Stimulated activated CD8-positive, alpha-beta memory T cell treated with anti-CD3 and anti-CD28 coated beads, Interleukin-12 subunit alpha, Interleukin-12 subunit beta, amount 100 ng/mL, for 4 hours (primary cell): ENCODE results near the gene CARS2.
"Not testable (repeated sequence)": the region's sequence is repeated elsewhere in the genome, so short reads cannot be mapped to it uniquely, and the experiment has no call there.

Experiments
- DNase-seq: peaks from one replicate; pipeline ENCODE4 v3.0.0-alpha.2; 2020; ENCODE audit warnings: low read depth

The CARS2 gene, protein sequence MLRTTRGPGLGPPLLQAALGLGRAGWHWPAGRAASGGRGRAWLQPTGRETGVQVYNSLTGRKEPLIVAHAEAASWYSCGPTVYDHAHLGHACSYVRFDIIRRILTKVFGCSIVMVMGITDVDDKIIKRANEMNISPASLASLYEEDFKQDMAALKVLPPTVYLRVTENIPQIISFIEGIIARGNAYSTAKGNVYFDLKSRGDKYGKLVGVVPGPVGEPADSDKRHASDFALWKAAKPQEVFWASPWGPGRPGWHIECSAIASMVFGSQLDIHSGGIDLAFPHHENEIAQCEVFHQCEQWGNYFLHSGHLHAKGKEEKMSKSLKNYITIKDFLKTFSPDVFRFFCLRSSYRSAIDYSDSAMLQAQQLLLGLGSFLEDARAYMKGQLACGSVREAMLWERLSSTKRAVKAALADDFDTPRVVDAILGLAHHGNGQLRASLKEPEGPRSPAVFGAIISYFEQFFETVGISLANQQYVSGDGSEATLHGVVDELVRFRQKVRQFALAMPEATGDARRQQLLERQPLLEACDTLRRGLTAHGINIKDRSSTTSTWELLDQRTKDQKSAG

DNA sequence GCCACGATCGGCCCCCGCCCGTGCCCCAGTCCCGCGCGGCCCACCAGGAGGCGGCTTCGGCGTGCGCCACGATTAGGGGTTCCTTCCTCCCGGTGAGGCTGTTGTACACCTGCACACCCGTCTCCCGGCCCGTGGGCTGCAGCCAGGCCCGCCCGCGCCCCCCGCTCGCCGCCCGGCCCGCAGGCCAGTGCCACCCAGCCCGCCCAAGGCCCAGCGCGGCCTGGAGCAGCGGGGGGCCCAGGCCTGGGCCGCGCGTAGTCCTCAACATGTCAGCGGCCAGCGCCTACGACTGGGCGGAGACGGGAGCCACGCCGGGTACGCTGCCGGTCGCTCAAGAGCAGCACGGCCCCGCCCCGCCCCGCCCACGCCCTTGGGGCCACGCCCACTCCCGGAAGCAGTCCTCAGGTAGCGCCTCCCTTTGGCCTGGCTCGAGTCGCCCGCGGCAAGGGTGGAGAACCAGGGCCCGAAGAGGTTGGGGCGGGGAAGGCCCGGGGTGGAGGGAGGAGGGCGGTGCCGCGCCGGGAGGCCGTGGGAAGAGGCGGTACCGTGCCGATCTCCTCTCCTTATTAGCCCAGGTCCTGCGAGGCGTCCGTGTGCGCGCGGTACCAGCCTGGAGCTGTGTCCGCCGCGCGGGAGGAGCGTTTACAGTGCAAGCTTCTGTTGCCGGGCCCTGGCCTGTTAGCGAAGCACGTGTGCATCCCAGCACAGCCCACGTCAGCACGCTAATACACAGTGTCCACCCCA lies at the start of gene CARS2:
CARS2 (minus strand) TSS at position 291 of the 744 bp plus-strand sequence; CDS start at position 268, 23 bp downstream.
- peak; percentile 90 for DNase-seq

DNA sequence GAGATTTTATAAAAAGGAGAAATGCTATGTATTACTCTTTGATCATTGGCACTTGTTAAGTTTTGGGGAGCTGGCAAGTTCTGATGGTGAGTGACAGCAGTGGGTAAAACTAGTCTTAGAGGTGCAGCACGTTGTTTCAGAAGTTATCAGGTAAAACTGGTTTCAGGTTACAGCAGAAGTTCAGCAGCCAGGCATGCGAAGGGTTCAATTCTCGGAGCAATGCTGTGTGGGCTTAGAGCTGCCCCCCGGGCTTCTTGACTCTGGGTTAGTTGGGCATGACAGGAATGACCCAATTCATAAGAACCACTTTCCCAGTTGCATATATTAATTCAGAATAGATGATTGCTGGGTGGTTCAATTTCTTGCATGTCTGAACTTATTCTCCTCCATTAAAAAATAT lies 42.4 kb upstream of the CARS2 start:
- no peak for DNase-seq

DNA sequence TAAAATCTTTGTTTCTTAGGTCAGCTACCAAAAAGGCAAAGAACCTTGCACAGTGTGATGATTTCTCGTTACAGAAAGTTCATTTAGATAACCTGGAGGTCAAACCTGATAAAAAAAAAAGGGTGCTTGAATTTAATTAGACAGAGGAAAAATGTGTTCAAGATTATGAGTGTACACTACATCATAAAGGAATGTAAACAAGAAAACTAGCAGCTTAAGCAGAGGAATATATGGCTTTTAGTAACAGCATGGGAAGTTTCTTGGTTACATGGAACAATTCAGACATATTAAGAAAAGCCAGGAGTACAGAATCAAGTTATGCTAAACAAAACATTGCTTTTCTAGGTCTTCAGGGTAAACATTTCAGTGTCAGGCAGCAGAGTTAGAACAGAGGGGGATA lies 40.5 kb upstream of the CARS2 start:
- DNase-seq: no peak

DNA sequence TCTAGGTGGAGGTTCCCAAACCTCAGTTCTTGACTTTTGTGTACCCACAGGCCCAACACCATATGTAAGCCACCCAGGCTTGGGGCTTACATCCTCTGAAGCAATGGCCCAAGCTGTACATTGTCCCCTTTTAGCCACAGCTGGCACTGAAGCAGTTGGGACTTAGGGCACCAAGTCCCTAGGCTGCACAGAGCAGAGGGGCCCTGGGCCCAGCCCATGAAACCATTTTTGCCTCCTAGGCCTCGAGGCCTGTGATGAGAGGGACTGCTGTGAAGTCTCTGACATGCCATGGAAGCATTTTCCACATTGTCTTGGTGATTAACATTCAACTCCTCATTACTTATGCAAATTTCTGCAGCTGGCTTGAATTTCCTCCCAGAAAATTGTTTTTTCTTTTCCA lies 37.8 kb upstream of the CARS2 start:
- DNase-seq: no peak

DNA sequence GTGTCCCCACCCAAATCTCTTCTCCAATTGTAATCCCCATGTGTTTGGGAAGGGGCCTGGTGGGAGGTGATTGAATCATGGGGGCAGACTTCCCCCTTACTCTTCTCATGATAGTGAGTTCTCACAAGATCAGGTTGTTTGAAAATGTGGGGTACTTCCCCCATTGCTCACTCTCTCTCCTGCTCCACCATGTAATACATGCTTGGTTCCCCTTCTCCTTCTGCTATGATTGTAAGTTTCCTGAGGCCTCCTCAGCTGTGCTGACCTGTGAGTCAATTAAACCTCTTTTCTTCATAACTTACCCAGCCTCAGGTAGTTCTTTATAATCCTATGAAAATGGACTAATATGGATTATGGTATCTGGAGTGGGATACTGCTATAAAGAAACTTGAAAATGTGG lies 31.6 kb upstream of the CARS2 start:
- no peak for DNase-seq

DNA sequence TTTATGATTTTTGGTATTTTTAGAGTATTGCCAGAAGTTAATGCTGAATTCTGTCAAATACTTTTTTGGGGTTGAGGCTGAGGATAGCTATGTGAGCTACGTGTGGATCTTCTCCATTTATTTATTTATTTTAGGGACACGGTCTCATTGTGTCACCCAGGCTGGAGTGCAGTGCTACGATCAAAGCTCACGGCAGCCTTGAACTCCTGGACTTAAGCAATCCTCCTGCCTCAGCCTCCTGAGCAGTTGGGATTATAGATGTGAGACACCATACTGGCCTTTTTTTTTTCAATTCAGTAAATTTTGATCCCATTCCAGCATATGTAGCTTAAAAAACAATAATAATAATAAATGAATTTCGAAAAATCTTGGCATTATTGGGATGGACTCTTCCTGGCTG lies 28.6 kb upstream of the CARS2 start:
- no peak for DNase-seq

DNA sequence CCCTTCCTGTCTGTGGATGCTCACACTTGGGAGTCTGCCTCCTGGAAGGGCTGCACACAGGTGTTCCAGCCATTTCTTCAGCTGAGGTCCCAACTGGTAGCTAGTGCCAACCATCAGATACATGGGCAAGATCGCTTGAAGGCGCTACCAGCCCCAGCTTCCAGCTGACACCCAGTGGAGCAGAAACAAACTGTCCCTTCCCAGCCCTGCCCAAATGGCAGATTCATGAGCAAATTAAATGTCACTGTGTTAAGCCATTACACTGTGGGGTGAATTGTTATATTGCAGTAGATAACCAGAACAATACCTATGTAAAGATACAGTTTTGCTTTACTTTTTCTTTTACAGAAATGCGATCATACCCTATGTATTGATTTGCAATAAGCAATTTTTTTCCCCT lies 25.2 kb upstream of the CARS2 start:
- DNase-seq: no peak

DNA sequence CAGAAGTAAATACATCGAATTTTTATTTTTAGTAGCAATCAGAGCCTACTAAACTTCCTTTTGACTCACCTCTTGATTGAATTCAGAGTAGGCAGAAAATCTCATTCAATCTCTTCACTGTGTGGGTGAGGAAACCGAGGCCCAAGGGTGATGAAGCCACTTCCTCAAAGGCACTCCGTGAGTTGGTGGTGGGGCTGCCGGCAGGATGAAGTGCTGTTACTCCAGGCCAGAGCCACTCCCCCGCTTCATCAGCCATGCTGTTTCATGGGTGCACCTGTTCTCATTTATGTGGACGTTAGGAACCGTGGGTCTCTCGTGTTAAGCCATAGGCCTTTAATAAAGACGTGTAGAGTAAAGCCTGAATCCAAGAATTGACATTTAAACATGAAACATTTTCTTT lies 20.8 kb upstream of the CARS2 start:
- peak; percentile 35 for DNase-seq

DNA sequence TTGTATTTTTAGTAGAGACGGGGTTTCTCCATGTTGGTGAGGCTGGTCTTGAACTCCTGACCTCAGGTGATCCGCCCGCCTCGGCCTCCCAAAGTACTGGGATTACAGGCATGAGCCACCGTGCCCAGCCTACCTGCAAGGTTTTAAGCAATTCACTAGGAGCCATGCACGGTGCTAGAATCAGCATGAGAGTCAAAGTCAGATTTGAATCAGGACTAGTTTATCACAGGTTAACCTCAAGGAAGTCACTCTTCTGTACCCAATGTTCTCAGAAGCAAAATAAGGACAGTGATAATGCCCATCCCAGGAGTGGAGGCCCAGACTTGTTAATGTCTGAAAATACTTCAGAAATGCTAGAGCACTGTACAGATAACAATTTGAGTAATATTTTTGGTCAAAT lies 20.2 kb upstream of the CARS2 start:
- DNase-seq: not testable (repeated sequence)

DNA sequence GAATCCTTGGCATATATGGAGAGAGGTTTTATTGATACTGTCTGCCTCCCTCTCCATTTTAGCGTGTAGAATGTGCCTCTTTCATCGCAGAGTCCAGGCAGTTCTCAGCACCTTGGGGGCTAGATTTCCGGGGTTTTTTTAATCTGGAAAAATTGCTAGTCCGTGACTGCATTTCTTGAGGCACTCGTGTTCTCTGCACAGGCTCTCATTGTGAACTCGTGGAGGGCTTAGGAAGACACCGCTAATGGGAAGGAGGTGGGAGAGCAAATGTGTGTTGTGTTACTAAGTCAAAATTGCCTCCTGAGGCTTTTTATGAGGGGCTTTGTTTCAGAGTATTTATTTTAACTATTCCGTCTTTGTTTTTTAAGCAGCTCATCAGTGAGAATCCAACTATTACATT lies 17.7 kb upstream of the CARS2 start:
- no peak for DNase-seq

DNA sequence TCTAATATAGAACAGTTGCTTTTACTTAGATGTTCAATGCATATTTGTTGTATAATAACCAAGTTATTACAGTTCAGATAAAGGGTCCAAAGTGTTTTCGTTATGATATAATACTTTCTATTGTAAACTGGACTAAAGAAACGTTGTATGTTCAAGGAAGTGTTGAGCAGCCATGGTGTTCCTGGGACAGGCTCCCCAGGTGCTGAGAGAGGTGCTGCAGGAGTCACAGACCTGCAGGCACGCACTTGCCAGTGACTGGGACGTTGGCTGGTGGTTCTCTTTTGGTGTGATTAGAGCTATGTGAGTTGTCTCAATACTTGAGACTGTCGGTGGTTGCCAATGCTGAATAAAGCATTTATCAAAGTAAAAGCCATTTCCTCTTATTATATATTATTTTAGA lies 17.1 kb upstream of the CARS2 start:
- no peak for DNase-seq

DNA sequence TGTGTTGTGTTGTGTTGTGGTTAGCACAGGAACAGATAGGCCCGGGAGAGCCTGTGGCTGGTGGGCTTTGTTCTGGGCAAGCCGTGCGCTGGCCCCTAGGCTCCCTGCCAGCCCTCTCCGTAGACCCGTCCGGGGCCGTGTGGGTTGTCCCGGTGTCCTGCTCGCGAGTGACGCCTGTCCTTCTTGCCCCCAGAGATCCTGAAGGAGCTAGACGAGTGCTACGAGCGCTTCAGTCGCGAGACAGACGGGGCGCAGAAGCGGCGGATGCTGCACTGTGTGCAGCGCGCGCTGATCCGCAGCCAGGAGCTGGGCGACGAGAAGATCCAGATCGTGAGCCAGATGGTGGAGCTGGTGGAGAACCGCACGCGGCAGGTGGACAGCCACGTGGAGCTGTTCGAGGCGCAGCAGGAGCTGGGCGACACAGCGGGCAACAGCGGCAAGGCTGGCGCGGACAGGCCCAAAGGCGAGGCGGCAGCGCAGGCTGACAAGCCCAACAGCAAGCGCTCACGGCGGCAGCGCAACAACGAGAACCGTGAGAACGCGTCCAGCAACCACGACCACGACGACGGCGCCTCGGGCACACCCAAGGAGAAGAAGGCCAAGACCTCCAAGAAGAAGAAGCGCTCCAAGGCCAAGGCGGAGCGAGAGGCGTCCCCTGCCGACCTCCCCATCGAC lies 13.3 kb upstream of the CARS2 start:
- DNase-seq: no peak

DNA sequence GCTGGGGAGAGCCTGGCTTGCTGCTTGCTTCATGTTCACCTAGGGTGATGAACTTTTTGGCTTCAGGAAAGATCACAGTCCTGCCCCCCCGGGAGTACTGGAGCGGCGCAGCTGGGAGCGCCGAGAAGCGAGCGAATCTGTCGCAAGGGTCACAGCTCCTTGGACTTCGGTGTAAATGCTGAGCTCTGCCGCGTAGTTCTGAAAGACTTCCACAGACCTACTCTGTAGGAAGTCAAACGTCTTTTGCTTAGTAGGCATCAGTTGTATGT lies 10.3 kb upstream of the CARS2 start:
- DNase-seq: no peak

DNA sequence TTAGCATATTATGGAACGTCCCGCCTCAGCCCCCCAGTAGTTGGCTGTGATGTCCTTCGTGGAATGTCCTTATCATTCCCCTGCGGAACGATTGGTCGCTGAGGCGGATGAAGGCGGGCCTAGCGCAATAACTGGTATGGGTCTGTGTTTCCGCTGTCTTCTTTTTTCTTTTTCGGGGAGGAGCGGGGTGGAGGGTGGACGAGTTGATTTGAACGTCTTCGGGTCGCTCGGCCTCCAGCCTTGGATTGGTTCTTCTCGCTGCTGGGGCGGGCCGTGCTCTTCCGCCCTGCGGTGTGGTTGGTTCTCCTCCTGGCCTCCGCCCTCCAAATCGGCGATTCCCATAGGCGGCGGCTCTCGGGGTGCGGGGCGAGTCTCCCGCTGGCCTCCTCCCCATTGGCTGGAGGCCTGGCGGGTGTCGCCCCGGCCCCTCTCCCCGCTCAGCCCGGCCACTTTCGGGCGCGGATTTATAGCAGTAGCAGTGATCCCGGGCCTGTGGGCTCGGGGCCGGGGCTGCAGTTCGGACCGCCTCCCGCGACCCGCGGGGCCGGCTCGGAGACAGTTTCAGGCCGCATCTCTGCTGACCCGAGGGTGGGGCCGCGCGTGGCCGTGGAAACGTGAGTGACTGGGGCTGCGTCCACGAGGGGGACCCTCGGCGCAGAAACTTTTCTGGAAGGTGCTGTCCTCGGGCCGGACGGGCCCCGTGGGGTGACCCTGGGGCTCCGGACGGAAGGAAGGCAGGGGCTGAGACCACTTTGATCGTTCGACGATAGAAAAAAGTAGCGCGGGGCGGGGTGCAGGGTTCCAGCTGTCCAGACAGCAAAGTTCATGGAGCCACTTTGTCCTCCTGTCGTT lies 9.7 kb upstream of the CARS2 start:
- DNase-seq: peak; percentile 90

DNA sequence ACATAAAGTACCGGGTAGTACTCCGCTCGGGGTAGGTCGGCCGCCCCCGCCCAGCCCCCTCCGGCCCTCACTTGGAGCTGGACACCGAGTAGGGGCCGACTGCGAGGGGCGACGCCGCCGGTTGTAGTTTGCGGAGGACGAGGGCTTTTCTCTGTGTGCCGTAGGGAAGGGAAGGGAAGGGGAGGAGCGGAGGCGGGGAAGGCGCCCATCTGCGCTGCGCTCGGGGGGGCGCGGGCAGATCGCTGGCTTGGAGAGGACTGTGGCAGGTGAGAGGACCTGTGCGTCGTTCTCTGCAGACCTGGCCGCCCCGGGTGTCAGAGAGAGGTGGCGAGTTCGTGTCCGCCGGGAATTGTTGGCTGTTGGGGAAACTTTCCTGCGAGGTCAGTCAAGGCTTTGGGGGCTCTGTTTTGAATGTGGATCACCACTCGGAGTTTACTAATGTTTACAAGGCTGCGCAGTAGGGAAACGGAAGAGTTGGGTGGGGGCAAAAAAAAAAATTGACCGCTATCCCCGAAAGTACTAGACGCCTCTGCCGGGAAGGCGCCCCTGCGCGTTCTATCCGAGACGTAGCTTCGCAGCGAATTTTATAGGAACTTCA lies 9.0 kb upstream of the CARS2 start:
- DNase-seq: peak; percentile 42

DNA sequence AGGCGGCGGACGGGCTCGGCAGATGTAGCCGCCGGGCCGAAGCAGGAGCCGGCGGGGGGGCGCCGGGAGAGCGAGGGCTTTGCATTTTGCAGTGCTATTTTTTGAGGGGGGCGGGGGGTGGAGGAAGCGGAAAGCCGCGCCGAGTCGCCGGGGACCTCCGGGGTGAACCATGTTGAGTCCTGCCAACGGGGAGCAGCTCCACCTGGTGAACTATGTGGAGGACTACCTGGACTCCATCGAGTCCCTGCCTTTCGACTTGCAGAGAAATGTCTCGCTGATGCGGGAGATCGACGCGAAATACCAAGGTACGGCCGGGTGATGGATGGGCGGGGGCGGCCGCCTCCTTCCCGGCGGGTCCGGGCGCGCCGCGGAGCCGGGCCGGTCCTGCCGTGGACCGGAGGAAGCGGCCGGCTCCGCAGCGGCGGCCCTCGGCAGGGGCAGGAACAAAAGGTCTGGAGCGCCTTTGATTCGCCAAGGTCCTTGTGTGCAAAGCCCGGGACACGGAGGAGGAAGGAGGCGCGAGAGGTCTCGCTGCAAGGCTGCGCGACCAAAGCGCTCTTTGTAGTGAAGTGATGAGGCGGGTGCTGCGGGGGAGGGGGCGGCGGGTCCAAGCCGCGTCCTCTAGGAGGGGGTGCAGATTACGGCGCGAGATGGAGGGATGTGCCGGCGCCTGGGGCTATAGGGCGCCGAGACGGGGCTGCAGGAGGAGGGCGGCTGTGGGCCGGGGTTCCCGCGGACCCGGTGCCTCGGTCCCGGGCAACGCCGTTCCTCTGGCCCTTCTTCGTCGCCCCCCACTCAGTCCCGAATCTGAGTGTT lies 8.3 kb upstream of the CARS2 start:
- peak; percentile 60 for DNase-seq

DNA sequence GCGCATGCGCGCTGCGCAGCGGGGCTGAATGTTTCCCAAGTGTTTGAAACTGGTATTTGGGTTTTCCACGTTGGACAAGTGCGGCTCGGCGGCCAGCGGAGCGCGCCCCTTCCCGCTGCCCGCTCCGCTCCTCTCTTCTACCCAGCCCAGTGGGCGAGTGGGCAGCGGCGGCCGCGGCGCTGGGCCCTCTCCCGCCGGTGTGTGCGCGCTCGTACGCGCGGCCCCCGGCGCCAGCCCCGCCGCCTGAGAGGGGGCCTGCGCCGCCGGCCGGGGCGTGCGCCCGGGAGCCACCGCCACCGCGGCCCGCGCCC lies 7.7 kb upstream of the CARS2 start, which contains the start of gene ING1:
ING1 (plus strand) TSS at position 59 of the 311 bp plus-strand sequence. CDS start 450 bp downstream, outside the sequence.
- DNase-seq: no peak

DNA sequence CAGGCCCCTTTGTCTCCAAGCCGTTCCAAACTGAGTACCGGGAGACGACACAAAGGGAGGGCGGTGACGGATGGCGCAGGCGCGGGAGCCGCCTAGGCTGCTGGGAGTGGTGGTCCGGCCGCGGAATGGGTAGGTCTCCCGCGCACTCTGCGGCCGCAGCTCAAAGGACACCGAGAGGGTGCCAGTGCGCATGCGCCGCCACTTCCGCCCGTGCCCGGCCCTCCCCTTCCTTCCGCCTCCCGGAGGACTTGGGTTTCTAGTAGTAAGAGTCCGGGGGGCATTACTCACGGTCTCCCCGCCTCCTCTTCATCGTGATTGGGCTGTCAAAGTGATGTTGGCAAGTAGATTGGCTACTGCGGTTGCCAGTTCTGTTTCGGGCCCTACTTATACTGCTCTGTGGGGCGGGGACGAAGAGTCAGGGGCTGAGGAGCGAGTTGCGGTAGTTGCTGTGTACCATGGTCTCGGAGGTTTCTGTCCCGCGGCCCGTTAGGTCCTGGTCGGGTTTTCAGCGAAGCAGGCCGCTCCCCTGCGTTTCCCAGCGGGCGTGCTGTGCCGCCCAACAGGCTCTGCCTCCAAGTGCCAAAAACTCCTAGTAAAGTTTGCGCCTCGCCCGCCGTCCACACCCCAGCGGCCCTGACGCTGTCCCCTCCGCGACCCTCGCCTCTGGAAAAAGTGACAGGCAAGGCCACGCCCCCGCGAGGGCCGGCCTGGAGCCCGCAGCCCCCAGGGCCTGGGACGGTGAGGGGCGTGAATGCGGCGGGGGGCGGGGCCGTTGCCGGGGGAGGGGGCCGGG lies 7.1 kb upstream of the CARS2 start:
- peak; percentile 99 for DNase-seq

DNA sequence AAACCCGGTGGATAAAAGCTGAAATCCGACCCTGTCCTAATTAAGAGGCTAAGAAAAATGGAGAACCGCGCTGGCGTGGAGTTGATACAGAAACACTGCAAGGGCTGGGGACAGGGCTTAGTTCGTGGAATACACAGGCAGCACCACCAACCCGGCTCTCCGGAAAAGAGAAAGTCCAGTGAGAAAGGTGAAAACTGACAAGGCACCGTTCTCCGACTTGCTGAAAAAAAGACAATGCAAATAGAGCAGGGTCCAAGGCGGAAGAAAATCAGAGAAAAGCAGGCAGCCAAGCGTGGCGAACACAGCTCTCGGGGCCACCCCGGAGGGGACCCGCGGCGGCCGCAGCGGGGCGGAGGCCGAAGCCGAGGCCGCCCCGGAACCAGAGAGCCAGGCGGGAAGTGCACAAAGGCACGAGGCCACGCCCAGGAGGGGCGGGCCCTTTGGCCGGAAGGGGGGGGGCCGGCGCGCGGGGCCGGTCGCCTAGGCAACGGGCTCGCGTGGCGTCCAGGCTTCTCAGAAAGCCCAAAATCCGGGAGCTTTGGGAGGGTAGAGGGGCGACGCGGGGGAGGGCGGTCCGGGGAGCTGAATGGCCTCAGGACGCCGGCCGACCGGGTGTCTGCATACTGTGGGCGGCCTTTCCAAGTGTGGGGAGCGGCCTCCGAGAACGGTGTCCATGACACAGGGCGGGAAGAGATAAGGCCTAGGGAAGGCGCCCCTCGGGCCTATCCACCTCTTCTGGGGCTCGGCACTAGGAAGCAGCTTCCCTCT lies 6.3 kb upstream of the CARS2 start:
- peak; percentile 86 for DNase-seq
